ENCODE data around the gene CFB. TPM values are rescaled to one million over a fixed set of nuclear protein-coding genes. Genes with fewer than 3 reads are reported as not detected.

Gene CFB
- total and polyA plus RNA-seq, 9 of the 15 experiments (the other 6 are each of a cell fraction or from before 2014, with no cell fraction given), result 0.08 to 0.91 (median 0.22) TPM; not detected in 4

GRCh38 chr6:31901415-31901952 lies 44.4 kb upstream of the CFB start:
- Histone ChIP-seq H3K9me3 (replicated peaks; ENCODE audit: control insufficient read depth, insufficient read depth, low read depth, low read length) (no peaks in the 10 kb centered on the region), H4K20me1 (replicated peaks; ENCODE audit: control insufficient read depth, insufficient read depth, low read length) (peaks cover 3% of the 10 kb centered on the region; the same call in 1 of the 2 replicates), H3K9me1 (ENCODE audit: control insufficient read depth, insufficient read depth, low read length) (no peaks in the 10 kb centered on the region), H3K4me2 (ENCODE audit: insufficient read depth, low read length) (peak overlapping the region; percentile 93), H3K9ac (ENCODE audit: insufficient read depth in 1 of 2, low read depth in 2 of 2, low read length in 2 of 2) (peak overlapping the region; percentile 72 to 90), H3K79me2 (ENCODE audit: control insufficient read depth, insufficient read depth, low read length) (peaks cover 44% of the 10 kb centered on the region), H3K4me1 (replicated peaks in 1 of 2; ENCODE audit: control insufficient read depth in 2 of 2, insufficient read depth in 2 of 2, low read length in 2 of 2) (peaks cover 35 to 39% of the 10 kb centered on the region in 2 experiments; a peak in 4 of 5 replicates), H3K4me3 (peak overlapping the region; percentile 75), H3K36me3 (ENCODE audit: control insufficient read depth, insufficient read depth, low read length) (peaks cover 12% of the 10 kb centered on the region; the same call in 1 of the 3 replicates), H2AFZ (ENCODE audit: low read depth, low read length) (peak overlapping the region; percentile 41; the same call in 1 of the 2 replicates), H3K27ac (ENCODE audit: extremely low read depth, low read depth, low read length) (peak overlapping the region; percentile 84; the same call in 2 of the 3 replicates), H3K27me3 (ENCODE audit: control insufficient read depth in 2 of 2, insufficient read depth in 2 of 2, low read length in 2 of 2) (no peaks in the 10 kb centered on the region)
- under 1% methylated on average over 21 of the region's 45 CpGs for WGBS (ENCODE audit: insufficient coverage, low coverage, missing lambda C conversion rate)
- in situ Hi-C loops (cut with MboI) (no loop called here), intact Hi-C loops (cut with micrococcal nuclease) (loop anchor here (1.0 to 10.0 kb wide), 4 partner anchors 46 to 293 kb away; partner anchors contain the start of genes CFB, GPSM3 and PBX2)
- peak; percentile 46 for ATAC-seq
- DNase-seq (ENCODE audit: extremely low read depth in 1 of 4, low spot score in 3 of 4), result peak; percentile 85 to 93 (median 87)
- ChIA-PET POLR2A (interaction anchor here (1.2 to 1.5 kb wide), 2 partner anchors 10 to 39 kb away, joined by 3 to 4 read pairs; partner anchors contain the start of gene NEU1), CTCF (ENCODE audit: low intra/inter-chr PET ratio) (no interaction called here)
- TSS peak; percentile 65 for BruUV-seq (replicated peaks)
- FAIRE-seq, result no peak
- TF ChIP-seq HMG20B (CRISPR knock-in tag; IDR thresholded peaks at IDR 0.05), result no peak
- TF ChIP-seq ZNF224 (CRISPR knock-in tag; IDR thresholded peaks at IDR 0.05), result no peak
- TF ChIP-seq NR2C1 (IDR thresholded peaks at IDR 0.05), result no peak
- no peak for TF ChIP-seq NR2C1 (tag; IDR thresholded peaks at IDR 0.05)
- 0 out of 2 replicates have a peak, but pooled peaks have one; percentile 4 for TF ChIP-seq KAT7 (CRISPR knock-in tag; IDR thresholded peaks at IDR 0.05; ENCODE audit: borderline replicate concordance)
- TF ChIP-seq SMC3 (conservative IDR thresholded peaks at IDR 0.05; ENCODE audit: insufficient read depth, low read depth, low read length), result no peak
- TF ChIP-seq NFE2L1 (tag; IDR thresholded peaks at IDR 0.05; ENCODE audit: borderline replicate concordance, low read depth), result no peak
- no peak for TF ChIP-seq SMARCC2 (IDR thresholded peaks at IDR 0.05; ENCODE audit: low read depth)
- TF ChIP-seq PCBP2 (IDR thresholded peaks at IDR 0.05; ENCODE audit: low read depth, low read length, poor library complexity, severe bottlenecking), result no peak
- no peak for TF ChIP-seq HDGF (IDR thresholded peaks at IDR 0.05)
- peak; percentile 8; the same call in 1 of the 2 replicates for TF ChIP-seq FOXP1 (CRISPR knock-in tag; IDR thresholded peaks at IDR 0.05)
- TF ChIP-seq RERE (CRISPR knock-in tag; IDR thresholded peaks at IDR 0.05; ENCODE audit: borderline replicate concordance), result no peak
- no peak for TF ChIP-seq DLX4 (CRISPR knock-in tag; IDR thresholded peaks at IDR 0.05)
- TF ChIP-seq ZSCAN32 (CRISPR knock-in tag; IDR thresholded peaks at IDR 0.05), result 0 out of 2 replicates have a peak, but pooled peaks have one; percentile 0
- peak; percentile 89; the same call in 1 of the 2 replicates for TF ChIP-seq ZNF395 (CRISPR knock-in tag; IDR thresholded peaks at IDR 0.05)
